HEK293 (cell line): ENCODE results near the gene PPARD.
A peak's percentile ranks its signal among the peaks of the same experiment; 100 is the strongest.

ENCODE experiments used
- GFI1B ChIP-seq: fragments of 450-650 bp; formaldehyde crosslinking; IDR thresholded peaks from 2 replicates; pipeline ENCODE4 v1.5.1; 2016; ENCODE audit warnings: missing biosample characterization, missing genetic modification characterization
- KLF10 ChIP-seq: fragments of 450-650 bp; IDR thresholded peaks from 2 replicates; pipeline ENCODE4 v1.5.1; 2018; ENCODE audit warnings: missing biosample characterization, mild to moderate bottlenecking, missing genetic modification characterization
- OSR2 ChIP-seq: fragments of 450-650 bp; formaldehyde crosslinking; IDR thresholded peaks from 2 replicates; pipeline ENCODE4 v1.5.1; 2016; ENCODE audit warnings: missing biosample characterization, missing genetic modification characterization
- SP7 ChIP-seq: fragments of 450-650 bp; formaldehyde crosslinking; IDR thresholded peaks from 2 replicates; pipeline ENCODE4 v1.5.1; 2016; ENCODE audit warnings: missing biosample characterization, missing genetic modification characterization
- ZBTB17 ChIP-seq: fragments of 450-650 bp; formaldehyde crosslinking; IDR thresholded peaks from 2 replicates; pipeline ENCODE4 v1.5.1; 2016; ENCODE audit warnings: missing biosample characterization, missing genetic modification characterization
- ZNF138 ChIP-seq: fragments of 450-650 bp; formaldehyde crosslinking; IDR thresholded peaks from 2 replicates; pipeline ENCODE4 v1.5.1; 2016; ENCODE audit warnings: missing biosample characterization, missing genetic modification characterization, borderline replicate concordance
- ZNF174 ChIP-seq: fragments of 450-650 bp; formaldehyde crosslinking; IDR thresholded peaks from 2 replicates; pipeline ENCODE4 v1.5.0; 2017; ENCODE audit warnings: missing biosample characterization, mild to moderate bottlenecking, missing genetic modification characterization
- ZNF404 ChIP-seq: fragments of 450-650 bp; formaldehyde crosslinking; IDR thresholded peaks from 2 replicates; pipeline ENCODE4 v1.5.1; 2017; ENCODE audit warnings: missing biosample characterization, missing genetic modification characterization
- ZNF48 ChIP-seq: fragments of 450-650 bp; formaldehyde crosslinking; IDR thresholded peaks from 2 replicates; pipeline ENCODE4 v1.5.1; 2016; ENCODE audit warnings: missing biosample characterization, missing genetic modification characterization
- ZNF501 ChIP-seq: fragments of 450-650 bp; formaldehyde crosslinking; IDR thresholded peaks from 2 replicates; pipeline ENCODE4 v1.5.1; 2016; ENCODE audit warnings: missing biosample characterization, missing genetic modification characterization
- ZNF544 ChIP-seq: fragments of 450-650 bp; formaldehyde crosslinking; IDR thresholded peaks from 2 replicates; pipeline ENCODE4 v1.5.0; 2017; ENCODE audit warnings: missing biosample characterization, missing genetic modification characterization
- ZNF610 ChIP-seq: fragments of 450-650 bp; formaldehyde crosslinking; IDR thresholded peaks from 2 replicates; pipeline ENCODE4 v1.5.1; 2016; ENCODE audit warnings: missing biosample characterization, missing genetic modification characterization, borderline replicate concordance
- ZNF621 ChIP-seq: fragments of 450-650 bp; formaldehyde crosslinking; IDR thresholded peaks from 2 replicates; pipeline ENCODE4 v1.5.1; 2017; ENCODE audit warnings: missing biosample characterization, missing genetic modification characterization
- ZNF624 ChIP-seq: fragments of 450-650 bp; formaldehyde crosslinking; IDR thresholded peaks from 2 replicates; pipeline ENCODE4 v1.5.1; 2017; ENCODE audit warnings: missing biosample characterization, missing genetic modification characterization
- ZNF677 ChIP-seq: fragments of 450-650 bp; IDR thresholded peaks from 2 replicates; pipeline ENCODE4 v1.5.0; 2018; ENCODE audit warnings: missing biosample characterization, mild to moderate bottlenecking, missing genetic modification characterization, moderate library complexity
- ZNF747 ChIP-seq: fragments of 450-650 bp; formaldehyde crosslinking; IDR thresholded peaks from 2 replicates; pipeline ENCODE4 v1.5.1; 2016; ENCODE audit warnings: missing biosample characterization, missing genetic modification characterization
- ZNF792 ChIP-seq: fragments of 450-650 bp; formaldehyde crosslinking; IDR thresholded peaks from 2 replicates; pipeline ENCODE4 v1.5.1; 2016; ENCODE audit warnings: missing biosample characterization, missing genetic modification characterization
- ZNF830 ChIP-seq: fragments of 450-650 bp; IDR thresholded peaks from 2 replicates; pipeline ENCODE4 v1.5.0; 2018; ENCODE audit warnings: missing biosample characterization, missing genetic modification characterization, low read depth, mild to moderate bottlenecking, moderate library complexity
- TF ChIP-seq, protein P1 (sequence below): fragments of 450-650 bp; formaldehyde crosslinking; IDR thresholded peaks from 2 replicates; pipeline ENCODE4 v1.5.1; 2016; ENCODE audit warnings: missing biosample characterization, missing genetic modification characterization
- TF ChIP-seq, protein P2 (sequence below): fragments of 450-650 bp; formaldehyde crosslinking; IDR thresholded peaks from 2 replicates; pipeline ENCODE4 v1.5.1; 2016; ENCODE audit warnings: missing biosample characterization, missing genetic modification characterization
- TF ChIP-seq, protein P3 (sequence below): fragments of 450-650 bp; formaldehyde crosslinking; IDR thresholded peaks from 2 replicates; pipeline ENCODE4 v1.5.1; 2016; ENCODE audit warnings: missing biosample characterization, missing genetic modification characterization
- TF ChIP-seq, protein P4 (sequence below): fragments of 450-650 bp; formaldehyde crosslinking; IDR thresholded peaks from 2 replicates; pipeline ENCODE4 v1.5.1; 2016; ENCODE audit warnings: missing biosample characterization, missing genetic modification characterization, borderline replicate concordance
- TF ChIP-seq, protein P5 (sequence below): fragments of 450-650 bp; formaldehyde crosslinking; IDR thresholded peaks from 2 replicates; pipeline ENCODE4 v1.5.1; 2016; ENCODE audit warnings: missing biosample characterization, missing genetic modification characterization
- TF ChIP-seq, protein P6 (sequence below): fragments of 450-650 bp; formaldehyde crosslinking; IDR thresholded peaks from 2 replicates; pipeline ENCODE4 v1.5.1; 2016; ENCODE audit warnings: missing biosample characterization, missing genetic modification characterization

PPARD gene

DNA sequence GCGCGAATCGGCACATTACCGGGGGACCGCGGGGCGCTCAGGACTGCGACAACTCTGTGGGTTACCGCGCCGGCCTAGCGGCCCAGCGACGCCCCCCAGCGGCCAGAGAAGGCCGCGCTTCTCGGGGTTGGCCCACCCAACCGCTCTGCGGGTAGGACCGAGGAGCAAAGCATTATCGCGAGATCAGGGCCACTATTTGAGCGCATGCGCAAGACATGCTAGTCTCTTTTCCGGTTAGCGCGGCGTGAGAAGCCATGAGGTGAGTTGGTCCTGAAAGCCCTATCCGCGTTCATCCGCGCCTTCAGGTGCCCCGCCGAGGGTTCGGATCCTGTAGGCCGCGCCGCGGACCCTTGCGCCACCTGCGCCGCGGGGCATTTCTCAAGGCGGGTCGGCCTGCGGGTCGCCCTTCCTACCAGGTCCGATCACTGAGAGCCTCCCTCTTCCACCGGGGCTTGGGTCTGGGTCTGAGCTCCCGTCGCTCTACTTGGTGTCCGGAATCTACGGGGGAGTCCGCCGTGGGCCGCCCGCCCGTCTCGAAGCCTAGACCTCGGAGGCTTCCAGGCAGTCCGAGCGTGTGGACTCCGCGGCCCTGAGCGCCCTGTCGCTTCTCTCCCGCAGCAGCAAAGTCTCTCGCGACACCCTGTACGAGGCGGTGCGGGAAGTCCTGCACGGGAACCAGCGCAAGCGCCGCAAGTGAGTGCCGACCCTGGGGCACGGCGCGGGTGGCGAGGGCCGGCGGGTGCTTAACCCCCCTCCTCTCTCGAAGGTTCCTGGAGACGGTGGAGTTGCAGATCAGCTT, 126.0 kb downstream of the PPARD start, which contains the start of gene RPL10A (continued):
- TF ChIP-seq ZBTB17 (tag by site-specific recombination) (peak; percentile 84), ZNF610 (tag by site-specific recombination) (peak; percentile 43; the same call in 1 of the 2 replicates), ZNF48 (no peak), GFI1B (tag by site-specific recombination) (0 out of 2 replicates have a peak, but pooled peaks have one; percentile 39), ZNF621 (tag by site-specific recombination) (no peak), OSR2 (tag by site-specific recombination) (no peak), KLF10 (tag by site-specific recombination) (peak; percentile 66), ZNF404 (tag by site-specific recombination) (no peak), ZNF792 (no peak; the same call in 1 of the 2 replicates), ZNF174 (tag by site-specific recombination) (no peak), ZNF501 (tag by site-specific recombination) (peak; percentile 98), ZNF747 (tag by site-specific recombination) (no peak), ZNF830 (tag by site-specific recombination) (no peak), SP7 (tag by site-specific recombination) (peak; percentile 91; the same call in 1 of the 2 replicates), ZNF138 (tag by site-specific recombination) (no peak), ZNF624 (tag by site-specific recombination) (no peak), ZNF544 (tag by site-specific recombination) (no peak), ZNF677 (no peak; the same call in 1 of the 2 replicates)
- TF ChIP-seq, protein P1, sequence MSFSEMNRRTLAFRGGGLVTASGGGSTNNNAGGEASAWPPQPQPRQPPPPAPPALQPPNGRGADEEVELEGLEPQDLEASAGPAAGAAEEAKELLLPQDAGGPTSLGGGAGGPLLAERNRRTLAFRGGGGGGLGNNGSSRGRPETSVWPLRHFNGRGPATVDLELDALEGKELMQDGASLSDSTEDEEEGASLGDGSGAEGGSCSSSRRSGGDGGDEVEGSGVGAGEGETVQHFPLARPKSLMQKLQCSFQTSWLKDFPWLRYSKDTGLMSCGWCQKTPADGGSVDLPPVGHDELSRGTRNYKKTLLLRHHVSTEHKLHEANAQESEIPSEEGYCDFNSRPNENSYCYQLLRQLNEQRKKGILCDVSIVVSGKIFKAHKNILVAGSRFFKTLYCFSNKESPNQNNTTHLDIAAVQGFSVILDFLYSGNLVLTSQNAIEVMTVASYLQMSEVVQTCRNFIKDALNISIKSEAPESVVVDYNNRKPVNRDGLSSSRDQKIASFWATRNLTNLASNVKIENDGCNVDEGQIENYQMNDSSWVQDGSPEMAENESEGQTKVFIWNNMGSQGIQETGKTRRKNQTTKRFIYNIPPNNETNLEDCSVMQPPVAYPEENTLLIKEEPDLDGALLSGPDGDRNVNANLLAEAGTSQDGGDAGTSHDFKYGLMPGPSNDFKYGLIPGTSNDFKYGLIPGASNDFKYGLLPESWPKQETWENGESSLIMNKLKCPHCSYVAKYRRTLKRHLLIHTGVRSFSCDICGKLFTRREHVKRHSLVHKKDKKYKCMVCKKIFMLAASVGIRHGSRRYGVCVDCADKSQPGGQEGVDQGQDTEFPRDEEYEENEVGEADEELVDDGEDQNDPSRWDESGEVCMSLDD (tag by site-specific recombination): peak; percentile 98
- TF ChIP-seq, protein P2, sequence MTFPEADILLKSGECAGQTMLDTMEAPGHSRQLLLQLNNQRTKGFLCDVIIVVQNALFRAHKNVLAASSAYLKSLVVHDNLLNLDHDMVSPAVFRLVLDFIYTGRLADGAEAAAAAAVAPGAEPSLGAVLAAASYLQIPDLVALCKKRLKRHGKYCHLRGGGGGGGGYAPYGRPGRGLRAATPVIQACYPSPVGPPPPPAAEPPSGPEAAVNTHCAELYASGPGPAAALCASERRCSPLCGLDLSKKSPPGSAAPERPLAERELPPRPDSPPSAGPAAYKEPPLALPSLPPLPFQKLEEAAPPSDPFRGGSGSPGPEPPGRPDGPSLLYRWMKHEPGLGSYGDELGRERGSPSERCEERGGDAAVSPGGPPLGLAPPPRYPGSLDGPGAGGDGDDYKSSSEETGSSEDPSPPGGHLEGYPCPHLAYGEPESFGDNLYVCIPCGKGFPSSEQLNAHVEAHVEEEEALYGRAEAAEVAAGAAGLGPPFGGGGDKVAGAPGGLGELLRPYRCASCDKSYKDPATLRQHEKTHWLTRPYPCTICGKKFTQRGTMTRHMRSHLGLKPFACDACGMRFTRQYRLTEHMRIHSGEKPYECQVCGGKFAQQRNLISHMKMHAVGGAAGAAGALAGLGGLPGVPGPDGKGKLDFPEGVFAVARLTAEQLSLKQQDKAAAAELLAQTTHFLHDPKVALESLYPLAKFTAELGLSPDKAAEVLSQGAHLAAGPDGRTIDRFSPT (tag by site-specific recombination): no peak
- TF ChIP-seq, protein P3, sequence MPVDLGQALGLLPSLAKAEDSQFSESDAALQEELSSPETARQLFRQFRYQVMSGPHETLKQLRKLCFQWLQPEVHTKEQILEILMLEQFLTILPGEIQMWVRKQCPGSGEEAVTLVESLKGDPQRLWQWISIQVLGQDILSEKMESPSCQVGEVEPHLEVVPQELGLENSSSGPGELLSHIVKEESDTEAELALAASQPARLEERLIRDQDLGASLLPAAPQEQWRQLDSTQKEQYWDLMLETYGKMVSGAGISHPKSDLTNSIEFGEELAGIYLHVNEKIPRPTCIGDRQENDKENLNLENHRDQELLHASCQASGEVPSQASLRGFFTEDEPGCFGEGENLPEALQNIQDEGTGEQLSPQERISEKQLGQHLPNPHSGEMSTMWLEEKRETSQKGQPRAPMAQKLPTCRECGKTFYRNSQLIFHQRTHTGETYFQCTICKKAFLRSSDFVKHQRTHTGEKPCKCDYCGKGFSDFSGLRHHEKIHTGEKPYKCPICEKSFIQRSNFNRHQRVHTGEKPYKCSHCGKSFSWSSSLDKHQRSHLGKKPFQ (tag by site-specific recombination): peak; percentile 27; the same call in 1 of the 2 replicates
- TF ChIP-seq, protein P4, sequence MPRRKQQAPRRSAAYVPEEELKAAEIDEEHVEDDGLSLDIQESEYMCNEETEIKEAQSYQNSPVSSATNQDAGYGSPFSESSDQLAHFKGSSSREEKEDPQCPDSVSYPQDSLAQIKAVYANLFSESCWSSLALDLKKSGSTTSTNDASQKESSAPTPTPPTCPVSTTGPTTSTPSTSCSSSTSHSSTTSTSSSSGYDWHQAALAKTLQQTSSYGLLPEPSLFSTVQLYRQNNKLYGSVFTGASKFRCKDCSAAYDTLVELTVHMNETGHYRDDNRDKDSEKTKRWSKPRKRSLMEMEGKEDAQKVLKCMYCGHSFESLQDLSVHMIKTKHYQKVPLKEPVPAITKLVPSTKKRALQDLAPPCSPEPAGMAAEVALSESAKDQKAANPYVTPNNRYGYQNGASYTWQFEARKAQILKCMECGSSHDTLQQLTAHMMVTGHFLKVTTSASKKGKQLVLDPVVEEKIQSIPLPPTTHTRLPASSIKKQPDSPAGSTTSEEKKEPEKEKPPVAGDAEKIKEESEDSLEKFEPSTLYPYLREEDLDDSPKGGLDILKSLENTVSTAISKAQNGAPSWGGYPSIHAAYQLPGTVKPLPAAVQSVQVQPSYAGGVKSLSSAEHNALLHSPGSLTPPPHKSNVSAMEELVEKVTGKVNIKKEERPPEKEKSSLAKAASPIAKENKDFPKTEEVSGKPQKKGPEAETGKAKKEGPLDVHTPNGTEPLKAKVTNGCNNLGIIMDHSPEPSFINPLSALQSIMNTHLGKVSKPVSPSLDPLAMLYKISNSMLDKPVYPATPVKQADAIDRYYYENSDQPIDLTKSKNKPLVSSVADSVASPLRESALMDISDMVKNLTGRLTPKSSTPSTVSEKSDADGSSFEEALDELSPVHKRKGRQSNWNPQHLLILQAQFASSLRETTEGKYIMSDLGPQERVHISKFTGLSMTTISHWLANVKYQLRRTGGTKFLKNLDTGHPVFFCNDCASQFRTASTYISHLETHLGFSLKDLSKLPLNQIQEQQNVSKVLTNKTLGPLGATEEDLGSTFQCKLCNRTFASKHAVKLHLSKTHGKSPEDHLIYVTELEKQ: no peak
- TF ChIP-seq, protein P5, sequence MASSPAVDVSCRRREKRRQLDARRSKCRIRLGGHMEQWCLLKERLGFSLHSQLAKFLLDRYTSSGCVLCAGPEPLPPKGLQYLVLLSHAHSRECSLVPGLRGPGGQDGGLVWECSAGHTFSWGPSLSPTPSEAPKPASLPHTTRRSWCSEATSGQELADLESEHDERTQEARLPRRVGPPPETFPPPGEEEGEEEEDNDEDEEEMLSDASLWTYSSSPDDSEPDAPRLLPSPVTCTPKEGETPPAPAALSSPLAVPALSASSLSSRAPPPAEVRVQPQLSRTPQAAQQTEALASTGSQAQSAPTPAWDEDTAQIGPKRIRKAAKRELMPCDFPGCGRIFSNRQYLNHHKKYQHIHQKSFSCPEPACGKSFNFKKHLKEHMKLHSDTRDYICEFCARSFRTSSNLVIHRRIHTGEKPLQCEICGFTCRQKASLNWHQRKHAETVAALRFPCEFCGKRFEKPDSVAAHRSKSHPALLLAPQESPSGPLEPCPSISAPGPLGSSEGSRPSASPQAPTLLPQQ (tag by site-specific recombination): peak; percentile 84
- TF ChIP-seq, protein P6, sequence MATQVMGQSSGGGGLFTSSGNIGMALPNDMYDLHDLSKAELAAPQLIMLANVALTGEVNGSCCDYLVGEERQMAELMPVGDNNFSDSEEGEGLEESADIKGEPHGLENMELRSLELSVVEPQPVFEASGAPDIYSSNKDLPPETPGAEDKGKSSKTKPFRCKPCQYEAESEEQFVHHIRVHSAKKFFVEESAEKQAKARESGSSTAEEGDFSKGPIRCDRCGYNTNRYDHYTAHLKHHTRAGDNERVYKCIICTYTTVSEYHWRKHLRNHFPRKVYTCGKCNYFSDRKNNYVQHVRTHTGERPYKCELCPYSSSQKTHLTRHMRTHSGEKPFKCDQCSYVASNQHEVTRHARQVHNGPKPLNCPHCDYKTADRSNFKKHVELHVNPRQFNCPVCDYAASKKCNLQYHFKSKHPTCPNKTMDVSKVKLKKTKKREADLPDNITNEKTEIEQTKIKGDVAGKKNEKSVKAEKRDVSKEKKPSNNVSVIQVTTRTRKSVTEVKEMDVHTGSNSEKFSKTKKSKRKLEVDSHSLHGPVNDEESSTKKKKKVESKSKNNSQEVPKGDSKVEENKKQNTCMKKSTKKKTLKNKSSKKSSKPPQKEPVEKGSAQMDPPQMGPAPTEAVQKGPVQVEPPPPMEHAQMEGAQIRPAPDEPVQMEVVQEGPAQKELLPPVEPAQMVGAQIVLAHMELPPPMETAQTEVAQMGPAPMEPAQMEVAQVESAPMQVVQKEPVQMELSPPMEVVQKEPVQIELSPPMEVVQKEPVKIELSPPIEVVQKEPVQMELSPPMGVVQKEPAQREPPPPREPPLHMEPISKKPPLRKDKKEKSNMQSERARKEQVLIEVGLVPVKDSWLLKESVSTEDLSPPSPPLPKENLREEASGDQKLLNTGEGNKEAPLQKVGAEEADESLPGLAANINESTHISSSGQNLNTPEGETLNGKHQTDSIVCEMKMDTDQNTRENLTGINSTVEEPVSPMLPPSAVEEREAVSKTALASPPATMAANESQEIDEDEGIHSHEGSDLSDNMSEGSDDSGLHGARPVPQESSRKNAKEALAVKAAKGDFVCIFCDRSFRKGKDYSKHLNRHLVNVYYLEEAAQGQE: peak; percentile 51; the same call in 1 of the 2 replicates
